GM21381 (cell line): Measurements from ENCODE around the gene AK5.
A peak's percentile ranks its signal among the peaks of the same experiment; 100 is the strongest.

Experiments
- ATAC-seq: cut with Tn5 transposase; IDR thresholded peaks from one replicate; pipeline ENCODE4 v1.9.1; 2021; ENCODE audit warnings: mild to moderate bottlenecking, moderate library complexity; ENCODE audit not compliant: unreplicated experiment

AK5 gene

GRCh38 chr1:77538956-77539518, 257.2 kb downstream of the AK5 start:
- peak; percentile 57 for ATAC-seq

GRCh38 chr1:77539519-77540142, 257.8 kb downstream of the AK5 start:
- ATAC-seq = no peak

- ATAC-seq = peak; percentile 29
Measured at GRCh38 chr1:77540501-77541161, 258.8 kb downstream of the AK5 start.

GRCh38 chr1:77541162-77541545, 259.3 kb downstream of the AK5 start:
- peak; percentile 46 for ATAC-seq

GRCh38 chr1:77542813-77543420, 261.1 kb downstream of the AK5 start:
- no peak for ATAC-seq

- ATAC-seq = no peak
Measured at GRCh38 chr1:77543822-77544448, 262.1 kb downstream of the AK5 start.

GRCh38 chr1:77544845-77545244, 263.0 kb downstream of the AK5 start:
- ATAC-seq = no peak

- no peak for ATAC-seq
Measured at GRCh38 chr1:77545970-77546369, 264.2 kb downstream of the AK5 start.

GRCh38 chr1:77546890-77547289, 265.1 kb downstream of the AK5 start:
- ATAC-seq = no peak

GRCh38 chr1:77548285-77548684, 266.5 kb downstream of the AK5 start:
- no peak for ATAC-seq

- no peak for ATAC-seq
Measured at GRCh38 chr1:77550135-77550534, 268.3 kb downstream of the AK5 start.

GRCh38 chr1:77552626-77553025, 270.8 kb downstream of the AK5 start:
- ATAC-seq = no peak

GRCh38 chr1:77553568-77554291, 271.9 kb downstream of the AK5 start:
- ATAC-seq = no peak

- no peak for ATAC-seq
Measured at GRCh38 chr1:77556045-77556444, 274.2 kb downstream of the AK5 start.

GRCh38 chr1:77557053-77557452, 275.2 kb downstream of the AK5 start:
- ATAC-seq = no peak

GRCh38 chr1:77558591-77559164, 276.9 kb downstream of the AK5 start:
- ATAC-seq = no peak

- ATAC-seq = no peak
Measured at GRCh38 chr1:77560741-77561140, 278.9 kb downstream of the AK5 start.

- no peak for ATAC-seq
Measured at GRCh38 chr1:77562596-77563150, 280.9 kb downstream of the AK5 start.

- no peak for ATAC-seq
Measured at GRCh38 chr1:77565321-77565720, 283.5 kb downstream of the AK5 start.

GRCh38 chr1:77571642-77572041, 289.8 kb downstream of the AK5 start:
- no peak for ATAC-seq
